ENCODE results near the gene NPDC1.

The NPDC1 gene

DNA sequence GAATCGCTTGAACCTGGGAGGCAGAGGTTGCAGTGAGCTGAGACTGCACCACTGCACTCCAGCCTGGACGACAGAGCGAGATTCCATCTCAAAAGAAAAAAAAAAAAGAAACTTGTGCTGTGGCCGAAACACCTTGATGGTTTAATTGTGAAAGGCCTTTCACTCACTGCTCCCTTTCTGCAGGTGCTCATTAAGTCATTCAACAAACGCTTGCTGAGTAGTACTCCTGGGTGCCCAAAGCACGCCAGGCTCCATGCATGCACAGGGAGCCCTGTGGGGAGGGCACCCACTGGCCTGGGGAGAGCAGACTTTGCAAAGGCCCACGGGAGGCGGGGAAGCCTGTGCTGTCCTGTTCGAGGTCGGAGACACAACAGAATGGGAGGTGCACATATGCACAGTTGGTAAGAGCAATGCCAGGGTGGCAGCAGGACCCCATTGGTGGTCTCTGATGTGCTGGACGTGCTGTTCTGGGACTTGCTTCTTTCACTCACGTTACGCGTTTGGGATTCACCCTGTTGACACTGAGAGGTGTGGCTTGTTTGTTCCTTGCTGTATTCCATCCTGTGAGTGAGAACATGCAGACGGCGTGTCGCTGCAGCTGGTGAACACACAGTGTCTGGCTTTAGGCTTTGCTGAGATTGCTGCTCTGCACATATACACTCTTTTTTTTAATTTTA, 10.9 kb upstream of the NPDC1 start:
- DNase-seq (ENCODE audit: low read depth) = no peak

GRCh38 chr9:137055385-137056364, 9.7 kb upstream of the NPDC1 start:
- DNase-seq (ENCODE audit: low read depth) = no peak

GRCh38 chr9:137054932-137055384, 9.0 kb upstream of the NPDC1 start:
- no peak for DNase-seq (ENCODE audit: low read depth)

- peak; percentile 42 for DNase-seq (ENCODE audit: low read depth)
These were observed 8.3 kb upstream of the NPDC1 start, which contains the start of gene ENTPD2 for GRCh38 chr9:137053944-137054931. TSS of gene ENTPD2 (minus strand) at chr9:137054061. CDS start at chr9:137053997, 64 bp downstream.

GRCh38 chr9:137052998-137053943, 7.3 kb upstream of the NPDC1 start:
- DNase-seq (ENCODE audit: low read depth) = no peak

GRCh38 chr9:137052293-137052692, 6.3 kb upstream of the NPDC1 start:
- DNase-seq (ENCODE audit: low read depth) = no peak

DNA sequence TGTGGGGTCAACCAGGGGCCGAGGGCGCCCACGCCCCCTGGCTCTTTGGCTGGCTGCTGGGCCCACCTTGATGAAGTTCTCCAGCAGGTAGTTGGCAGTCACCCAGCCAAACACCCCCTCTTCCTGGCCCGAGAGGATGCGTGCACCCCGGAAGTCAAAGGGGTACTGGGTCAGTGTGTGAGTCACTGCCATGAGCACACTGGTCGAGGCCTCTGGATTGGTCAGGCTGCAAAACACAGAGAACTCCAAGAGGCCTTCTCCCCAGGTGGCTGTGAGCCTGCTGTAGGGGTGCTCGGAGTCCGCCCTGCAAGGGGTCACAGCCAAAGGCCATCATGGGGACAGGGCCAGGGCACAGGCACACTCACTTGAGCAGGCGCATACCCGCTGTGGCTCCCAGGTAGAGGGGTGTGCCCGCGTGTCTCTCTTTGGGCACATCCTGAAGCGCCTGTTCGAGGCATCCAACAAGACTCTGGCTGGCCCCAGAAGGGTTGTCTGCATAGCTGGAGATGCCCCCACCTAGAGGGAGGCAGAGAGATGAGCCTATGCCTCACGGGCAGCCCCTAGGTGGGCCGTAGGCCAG, 5.3 kb upstream of the NPDC1 start:
- no peak for DNase-seq (ENCODE audit: low read depth)

DNA sequence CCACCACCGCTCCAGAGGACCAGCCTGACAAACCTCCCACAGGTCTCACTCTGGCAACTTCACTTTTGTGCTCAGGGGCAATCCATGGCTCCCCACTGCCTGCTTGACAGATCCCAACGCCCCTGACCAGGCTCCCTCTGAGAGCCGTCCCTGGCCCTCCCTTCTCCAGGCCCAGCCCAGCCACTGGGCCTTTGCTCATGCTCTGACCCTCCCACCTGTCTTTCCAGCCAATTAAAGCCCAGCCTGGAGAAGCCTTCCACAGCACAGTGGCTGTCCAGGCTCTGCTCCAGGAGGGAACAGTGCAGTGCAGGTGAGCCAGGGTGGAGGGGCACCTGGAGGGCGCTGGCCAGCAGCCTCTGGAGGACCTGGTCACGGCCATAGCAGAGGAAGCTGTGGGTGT, 4.6 kb upstream of the NPDC1 start:
- no peak for DNase-seq (ENCODE audit: low read depth)

DNA sequence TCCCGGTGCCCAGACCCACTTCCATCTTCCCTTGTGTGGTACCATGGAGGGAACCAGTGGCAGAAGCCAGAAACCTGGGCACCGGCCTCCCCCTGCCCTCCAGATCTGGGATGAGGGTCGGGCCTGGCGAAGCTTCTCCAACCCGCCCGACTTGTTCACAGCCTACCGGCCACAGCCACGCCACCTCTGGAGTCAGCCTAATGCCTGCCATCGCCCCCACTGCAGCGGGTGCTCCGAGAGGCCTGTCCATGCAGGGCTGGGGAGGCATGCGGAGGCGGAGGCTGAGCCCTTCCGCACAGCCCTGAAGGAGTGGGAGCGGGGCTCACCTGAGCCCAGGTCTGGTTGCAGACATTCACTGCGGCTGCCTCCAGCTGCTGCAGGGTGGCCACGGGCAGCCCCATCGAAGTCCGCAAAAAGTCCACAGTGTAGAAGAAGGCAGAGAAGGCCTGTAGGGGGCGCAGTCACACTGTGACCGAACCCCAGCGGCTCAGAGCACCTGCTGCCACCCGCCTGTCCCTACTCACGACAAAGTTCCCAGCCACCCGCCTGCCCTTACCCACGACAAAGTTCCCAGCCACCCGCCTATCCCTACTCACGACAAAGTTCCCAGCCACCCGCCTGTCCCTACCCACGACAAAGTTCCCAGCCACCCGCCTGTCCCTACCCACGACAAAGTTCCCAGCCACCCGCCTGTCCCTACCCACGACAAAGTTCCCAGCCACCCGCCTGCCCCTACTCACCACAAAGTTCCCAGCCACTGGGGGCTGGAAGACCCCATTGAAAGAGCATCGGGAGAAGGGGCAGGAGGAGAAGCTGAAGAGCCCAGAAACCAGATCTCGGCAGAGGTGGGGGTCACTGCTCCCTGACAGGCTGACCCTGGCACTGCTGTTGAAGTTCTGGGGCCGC, 3.8 kb upstream of the NPDC1 start:
- no peak for DNase-seq (ENCODE audit: low read depth)

DNA sequence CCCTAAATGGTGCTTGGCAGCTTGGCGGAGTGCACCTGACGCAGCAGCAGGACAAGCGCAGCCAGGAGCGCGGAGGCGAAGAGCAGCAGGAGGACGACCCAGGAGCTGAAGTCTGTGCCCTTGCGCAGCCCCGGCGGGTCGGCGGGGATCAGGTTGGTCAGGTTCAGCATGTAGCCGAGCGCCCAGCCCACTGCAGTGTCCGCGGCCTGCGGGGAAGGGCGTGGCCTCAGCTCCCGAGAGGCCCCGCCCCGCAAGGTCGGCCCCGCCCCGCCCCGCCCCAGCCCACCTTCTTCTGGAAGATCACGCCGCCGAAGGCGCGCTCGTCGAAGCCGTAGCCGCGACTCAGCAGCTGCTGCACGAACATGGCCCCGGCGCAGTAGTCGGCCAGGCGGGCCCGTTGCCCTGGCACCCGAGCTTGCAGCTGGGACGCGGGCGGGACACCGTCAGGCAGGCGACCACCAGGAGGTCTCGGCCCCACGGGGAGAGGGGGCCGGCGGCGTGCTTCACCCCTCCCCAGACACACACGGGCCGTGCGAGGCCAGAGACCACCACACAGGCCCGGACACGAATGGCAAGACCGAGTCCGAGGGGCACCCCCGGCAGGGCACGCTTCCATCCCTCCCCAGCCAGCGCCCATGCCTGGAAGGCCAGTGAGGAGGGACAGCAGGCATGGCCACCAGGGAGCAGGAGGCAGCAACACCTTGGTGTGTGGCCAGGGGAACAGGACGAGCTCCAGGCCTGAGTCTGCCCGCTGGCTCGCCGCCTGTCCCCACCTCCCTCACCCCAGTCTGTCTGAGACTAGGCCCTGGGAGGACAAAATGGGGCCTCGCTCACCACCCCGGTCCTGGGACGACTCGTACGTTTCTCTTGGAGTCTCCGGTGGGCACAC, 2.9 kb upstream of the NPDC1 start:
- no peak for DNase-seq (ENCODE audit: low read depth)

DNA sequence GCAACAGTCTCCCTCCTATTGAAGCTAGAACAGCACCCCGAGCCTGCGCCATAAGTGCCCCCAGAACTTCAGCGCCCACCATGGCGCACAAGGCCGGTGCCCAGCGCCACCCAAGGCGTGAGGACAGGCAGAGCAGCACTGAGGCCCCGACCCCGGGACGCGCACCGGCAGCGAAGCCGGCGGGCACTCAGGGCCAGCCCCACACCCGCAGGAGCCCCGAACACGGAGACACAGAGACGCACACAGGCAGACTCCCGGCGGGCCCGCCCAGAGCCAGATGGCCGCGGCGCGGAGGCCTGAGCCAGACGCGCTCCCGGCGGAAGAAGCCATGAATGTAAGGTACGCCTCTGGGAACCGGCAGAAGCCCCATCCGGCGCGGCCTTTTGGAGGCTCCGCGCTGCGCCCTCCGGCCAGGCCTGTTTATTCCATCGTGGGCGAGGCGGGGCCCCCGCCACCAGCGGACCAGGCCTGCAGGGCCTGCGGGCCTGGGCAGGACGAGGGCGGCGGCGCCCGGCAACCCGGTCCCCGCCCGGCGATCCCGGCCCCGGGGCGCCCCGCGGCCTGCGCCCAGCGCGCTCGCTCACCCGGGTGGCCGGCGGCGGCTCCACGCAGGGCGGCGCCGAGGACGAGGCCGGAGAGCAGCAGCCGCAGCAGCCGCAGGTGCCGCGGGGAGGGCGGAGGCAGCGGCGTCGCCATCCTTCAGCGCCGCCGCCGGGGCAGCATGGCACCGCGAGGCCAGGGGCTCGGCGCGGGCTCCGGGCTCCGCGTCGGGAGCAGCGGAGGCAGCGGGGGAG, 486 bp downstream of the NPDC1 start:
- no peak for DNase-seq (ENCODE audit: low read depth)

DNA sequence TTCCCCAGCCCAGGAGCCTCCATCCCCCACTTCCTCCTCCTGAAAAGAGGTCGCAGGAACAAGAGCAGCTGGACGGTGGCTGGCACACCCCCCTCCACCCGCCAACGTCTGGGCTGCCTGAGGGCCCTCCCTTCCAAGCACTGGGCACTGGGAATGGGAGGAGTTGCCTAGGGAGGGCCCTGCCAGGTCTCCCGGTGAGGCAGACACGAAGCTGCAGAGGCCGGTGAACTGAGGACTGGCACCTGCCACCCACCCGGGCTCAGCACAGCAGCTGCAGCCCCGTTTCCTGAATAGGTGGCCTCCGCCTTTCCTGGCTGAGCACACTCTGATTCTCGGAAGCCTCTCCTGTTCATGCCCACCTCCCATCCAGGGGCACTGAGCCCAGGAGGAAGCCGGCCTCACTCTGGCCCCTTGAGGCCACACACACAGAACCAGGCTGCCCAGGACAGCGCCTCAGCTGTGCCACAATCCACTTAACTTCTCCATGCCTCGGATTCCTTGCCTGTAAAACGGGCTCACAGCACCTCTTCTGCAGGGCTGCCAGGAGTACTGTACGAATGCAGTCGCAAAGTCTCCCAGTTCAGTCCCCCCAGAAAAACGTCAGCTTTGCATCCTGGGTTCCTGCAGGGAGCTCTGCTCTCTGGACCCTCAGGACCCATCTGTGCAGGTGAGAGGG, 1.3 kb downstream of the NPDC1 start:
- no peak for DNase-seq (ENCODE audit: low read depth)

DNA sequence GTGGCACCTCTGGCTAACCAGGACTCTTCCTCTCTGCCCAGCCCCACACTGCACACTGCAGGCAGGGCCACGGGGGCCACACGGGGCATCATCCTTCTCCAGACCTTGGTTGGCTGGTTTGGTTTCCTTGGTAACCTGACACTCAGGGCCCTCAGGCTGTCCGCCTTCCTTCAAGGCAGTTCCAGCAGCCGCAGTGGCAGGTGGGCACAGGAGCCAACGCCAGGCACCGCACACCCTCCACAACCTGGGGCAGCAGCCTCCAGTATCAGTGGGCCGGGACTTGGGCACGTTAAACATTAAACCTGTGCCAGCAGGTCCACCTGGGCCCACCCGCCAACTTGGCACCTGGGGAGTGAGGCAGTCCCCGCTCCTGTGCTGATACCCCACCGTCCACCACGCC, 1.9 kb downstream of the NPDC1 start:
- DNase-seq (ENCODE audit: low read depth) = no peak

DNA sequence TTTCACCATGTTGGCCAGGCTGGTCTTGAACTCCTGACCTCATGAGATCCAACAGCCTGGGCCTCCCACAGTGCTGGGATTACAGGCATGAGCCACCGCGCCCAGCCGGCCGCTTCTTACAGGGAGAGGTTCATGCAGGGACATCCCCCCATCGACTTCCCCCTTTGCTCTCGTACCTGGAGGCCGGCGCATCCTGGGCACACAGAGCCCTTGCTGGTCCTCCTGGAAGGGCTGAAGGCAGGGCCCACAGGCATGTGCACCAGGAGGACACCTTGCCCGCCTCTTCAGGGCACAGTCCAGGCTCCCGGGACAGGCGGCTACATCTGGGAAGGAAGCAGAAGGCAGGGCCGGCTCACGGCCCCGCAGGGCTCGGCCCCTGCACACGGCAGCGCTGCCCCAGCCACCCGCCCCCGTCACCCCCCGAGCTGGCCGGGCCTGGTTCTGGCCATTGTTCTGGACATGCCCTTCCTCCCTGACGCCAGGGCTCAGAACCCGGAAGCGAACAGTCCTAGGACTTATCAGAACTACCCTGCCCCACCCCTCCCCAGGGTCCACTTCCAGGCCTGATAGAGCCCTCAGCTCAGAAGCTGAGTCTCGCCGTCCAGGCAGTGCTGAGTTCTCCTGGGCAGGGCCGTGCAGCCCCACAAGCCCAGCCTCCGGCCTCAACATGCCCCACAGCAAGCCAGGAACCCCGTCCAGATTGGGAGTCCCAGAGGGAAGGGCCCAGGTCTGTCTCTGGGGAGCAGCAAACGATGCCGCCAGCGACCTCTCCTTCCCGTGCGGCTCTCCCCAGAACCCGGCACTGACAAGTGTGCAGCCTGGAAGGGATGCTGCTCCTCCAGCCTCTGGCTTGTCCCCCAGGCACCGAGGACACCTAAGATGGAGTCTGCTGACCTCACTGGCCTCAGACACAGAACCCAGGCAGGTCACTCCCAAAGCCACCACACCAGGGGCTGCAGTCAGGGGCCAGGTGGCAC, 2.9 kb downstream of the NPDC1 start:
- no peak for DNase-seq (ENCODE audit: low read depth)

- no peak for DNase-seq (ENCODE audit: low read depth)
These were observed 4.9 kb downstream of the NPDC1 start for GRCh38 chr9:137041124-137041523.

GRCh38 chr9:137040568-137040967, 5.4 kb downstream of the NPDC1 start:
- DNase-seq (ENCODE audit: low read depth) = no peak

All from stimulated activated CD8-positive, alpha-beta memory T cell treated with anti-CD3 and anti-CD28 coated beads, Interleukin-12 subunit alpha, Interleukin-12 subunit beta, amount 100 ng/mL, for 4 hours (primary cell).